ENCODE measurements around the gene SYT17. TPM values are rescaled to one million over a fixed set of nuclear protein-coding genes. Genes with fewer than 3 reads are reported as not detected.
A peak's percentile ranks its signal among the peaks of the same experiment; 100 is the strongest.

SYT17 gene
- total RNA-seq, 1 experiment from 2014 or later: 4.2 TPM

GRCh38 chr16:19151310-19151709 is 16.7 kb upstream of the SYT17 start:
- Histone ChIP-seq H3K27me3 (replicated peaks; ENCODE audit: control insufficient read depth, insufficient read depth, low read length) (no peaks in the 10 kb centered on the region), H3K4me1 (no peaks in the 10 kb centered on the region), H3K4me3 (ENCODE audit: low read depth, low read length) (no peak overlapping the region), H3K9me3 (no peaks in the 10 kb centered on the region; the same call in 1 of the 2 replicates), H3K36me3 (ENCODE audit: control insufficient read depth, insufficient read depth, low read length) (no peaks in the 10 kb centered on the region)
- no peak for TF ChIP-seq CTCF (IDR thresholded peaks at IDR 0.05; ENCODE audit: insufficient read depth in 1 of 2, low read depth in 1 of 2, low read length in 1 of 2, severe bottlenecking in 1 of 2, unreplicated experiment in 1 of 2)
- CTCF ChIA-PET: interaction anchor here (0.9 kb wide), 1 partner anchor 168 kb away, joined by 3 read pairs; the partner anchor contains the start of gene TMC7
- DNase-seq: no peak
- Mint-ChIP-seq H3K27me3 (ENCODE audit: insufficient read depth, unreplicated experiment) (peaks cover 8% of the 10 kb centered on the region), H3K36me3 (ENCODE audit: insufficient read depth, unreplicated experiment) (no peaks in the 10 kb centered on the region), H3K9me3 (ENCODE audit: unreplicated experiment) (peaks cover 25% of the 10 kb centered on the region), H3K4me3 (ENCODE audit: unreplicated experiment) (no peak overlapping the region), H3K27ac (ENCODE audit: unreplicated experiment) (no peak overlapping the region), H3K4me1 (ENCODE audit: low read depth, unreplicated experiment) (no peaks in the 10 kb centered on the region)
- intact Hi-C loops (cut with micrococcal nuclease; ENCODE audit: unreplicated experiment): no loop called here
- POLR2A ChIA-PET: no interaction called here
- no TSS peak for BruUV-seq (replicated peaks)

GRCh38 chr16:19152042-19152441 is 16.0 kb upstream of the SYT17 start:
- H3K9me3 ChIP-seq: no peaks in the 10 kb centered on the region; the same call in 1 of the 2 replicates
- H3K36me3 ChIP-seq (ENCODE audit: control insufficient read depth, insufficient read depth, low read length): no peaks in the 10 kb centered on the region
- ChIA-PET POLR2A (no interaction called here), CTCF (no interaction called here)
- intact Hi-C loops (cut with micrococcal nuclease; ENCODE audit: unreplicated experiment): no loop called here
- BruUV-seq (replicated peaks): no TSS peak
- TF ChIP-seq CTCF (IDR thresholded peaks at IDR 0.05; ENCODE audit: insufficient read depth in 1 of 2, low read depth in 1 of 2, low read length in 1 of 2, severe bottlenecking in 1 of 2, unreplicated experiment in 1 of 2): no peak
- no peaks in the 10 kb centered on the region for H3K4me1 ChIP-seq
- no peaks in the 10 kb centered on the region for H3K36me3 Mint-ChIP-seq (ENCODE audit: insufficient read depth, unreplicated experiment)
- H3K27me3 ChIP-seq (replicated peaks; ENCODE audit: control insufficient read depth, insufficient read depth, low read length): no peaks in the 10 kb centered on the region
- DNase-seq: no peak
- H3K27ac Mint-ChIP-seq (ENCODE audit: unreplicated experiment): no peak overlapping the region
- H3K4me1 Mint-ChIP-seq (ENCODE audit: low read depth, unreplicated experiment): no peaks in the 10 kb centered on the region
- H3K27me3 Mint-ChIP-seq (ENCODE audit: insufficient read depth, unreplicated experiment): peaks cover 8% of the 10 kb centered on the region
- no peak overlapping the region for H3K4me3 ChIP-seq (ENCODE audit: low read depth, low read length)
- peaks cover 25% of the 10 kb centered on the region for H3K9me3 Mint-ChIP-seq (ENCODE audit: unreplicated experiment)
- H3K4me3 Mint-ChIP-seq (ENCODE audit: unreplicated experiment): no peak overlapping the region

- H3K4me3 ChIP-seq (ENCODE audit: low read depth, low read length): no peak overlapping the region
- Mint-ChIP-seq H3K9me3 (ENCODE audit: unreplicated experiment) (peaks cover 15% of the 10 kb centered on the region), H3K4me3 (ENCODE audit: unreplicated experiment) (no peak overlapping the region), H3K36me3 (ENCODE audit: insufficient read depth, unreplicated experiment) (no peaks in the 10 kb centered on the region), H3K4me1 (ENCODE audit: low read depth, unreplicated experiment) (no peaks in the 10 kb centered on the region), H3K27ac (ENCODE audit: unreplicated experiment) (no peak overlapping the region), H3K27me3 (ENCODE audit: insufficient read depth, unreplicated experiment) (peaks cover 12% of the 10 kb centered on the region)
- no peaks in the 10 kb centered on the region for H3K4me1 ChIP-seq
- no TSS peak for BruUV-seq (replicated peaks)
- DNase-seq: peak; percentile 33 to 56
- POLR2A ChIA-PET: no interaction called here
- TF ChIP-seq CTCF (IDR thresholded peaks at IDR 0.05; ENCODE audit: insufficient read depth in 1 of 2, low read depth in 1 of 2, low read length in 1 of 2, severe bottlenecking in 1 of 2, unreplicated experiment in 1 of 2): no peak
- H3K36me3 ChIP-seq (ENCODE audit: control insufficient read depth, insufficient read depth, low read length): no peaks in the 10 kb centered on the region
- H3K27me3 ChIP-seq (replicated peaks; ENCODE audit: control insufficient read depth, insufficient read depth, low read length): no peaks in the 10 kb centered on the region
- intact Hi-C loops (cut with micrococcal nuclease; ENCODE audit: unreplicated experiment): no loop called here
- CTCF ChIA-PET: interaction anchor here (0.6 kb wide), 1 partner anchor 891 kb away, joined by 3 read pairs; no protein-coding TSS in a partner anchor
- no peaks in the 10 kb centered on the region for H3K9me3 ChIP-seq
Observed at GRCh38 chr16:19153876-19154275, 14.2 kb upstream of the SYT17 start.
